Left renal cortex interstitium (tissue), 4 donors: ENCODE data around the gene CGAS. TPM values are rescaled to one million over a fixed set of nuclear protein-coding genes. Genes with fewer than 3 reads are reported as not detected.
"Not testable (repeated sequence)": the region's sequence is repeated elsewhere in the genome, so short reads cannot be mapped to it uniquely, and the experiment has no call there.

Source experiments
- DNase-seq, 4 donors: peaks; one replicate each; pipeline ENCODE4 v3.0.0-alpha.2; 2013; ENCODE audit warnings: low read depth in 4 of 4, low spot score in 2 of 4, missing footprints in 1 of 4
- polyA plus RNA-seq, 4 donors: library from polyadenylated mRNA; unstranded; fragments of 120-200 nt; gene quantifications; one replicate each; pipeline ENCODE4 v1.2.1, GENCODE V29; 2013; ENCODE audit not compliant: insufficient read length in 4 of 4

The CGAS gene
- polyA plus RNA-seq, 4 donors, result 2.9 to 3.8 (median 3.1) TPM

DNA sequence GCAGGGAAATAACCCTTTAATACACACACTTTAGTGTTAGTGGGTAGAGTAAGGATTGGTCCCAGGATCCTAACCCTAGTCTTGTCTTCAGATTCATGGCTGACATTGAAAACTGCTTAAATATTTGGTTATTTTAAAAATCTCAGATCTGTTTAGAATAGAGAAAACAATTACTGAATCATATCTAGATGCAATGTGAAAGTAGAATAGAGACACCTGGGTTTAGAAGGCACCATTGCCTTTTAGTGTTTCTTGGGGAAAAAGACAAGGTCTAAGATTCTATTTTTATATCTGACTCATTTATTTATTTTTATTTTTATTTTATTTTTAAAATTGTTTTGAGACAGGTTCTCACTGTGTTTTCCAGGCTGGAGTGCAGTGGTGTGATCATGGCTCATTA lies 51.4 kb downstream of the CGAS start:
- DNase-seq, result no peak

DNA sequence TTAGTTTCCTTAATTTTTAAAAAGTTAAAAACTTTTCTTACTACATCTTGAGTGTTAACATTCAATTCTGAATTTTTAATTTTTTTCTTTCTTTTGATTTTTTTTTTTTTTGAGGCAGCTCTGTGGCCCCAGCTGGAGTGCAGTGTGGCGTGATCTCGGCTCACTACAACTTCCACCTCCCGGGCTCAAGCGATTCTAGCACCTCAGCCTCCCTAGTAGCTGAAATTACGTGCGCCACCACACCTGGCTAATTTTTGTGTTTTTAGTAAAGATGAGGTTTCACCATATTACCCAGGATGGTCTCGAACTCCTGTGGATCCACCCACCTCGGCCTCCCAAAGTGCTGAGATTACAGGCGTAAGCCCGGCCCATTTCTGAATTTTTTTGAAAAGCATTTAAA lies 56.2 kb downstream of the CGAS start:
- no peak for DNase-seq

- no peak for DNase-seq
These were observed 57.3 kb downstream of the CGAS start, which contains the start of gene DDX43 for GRCh38 chr6:73394577-73395354. DDX43 (plus strand) TSS chr6:73394828; CDS start chr6:73394906, 78 bp downstream.

DNA sequence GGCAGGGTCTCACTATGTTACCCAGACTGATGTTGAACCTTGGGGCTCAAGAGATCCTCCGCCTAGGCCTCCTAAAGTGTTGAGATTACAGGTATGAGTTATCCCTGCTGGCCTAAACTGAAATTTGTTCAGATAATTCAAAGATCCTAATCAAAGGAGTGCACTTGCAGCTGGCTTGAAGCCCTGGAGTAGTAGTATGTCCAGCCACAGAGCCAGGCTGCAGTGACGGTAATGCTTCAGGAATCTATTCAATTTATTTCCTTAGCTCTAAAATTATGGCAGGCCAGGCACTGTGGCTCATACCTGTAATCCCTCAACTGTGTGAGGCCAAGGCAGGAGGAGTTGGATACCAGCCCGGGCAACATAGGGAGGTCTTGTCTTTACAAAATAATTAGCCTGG lies 58.8 kb downstream of the CGAS start:
- no peak for DNase-seq

- DNase-seq, result not testable (repeated sequence)
These were observed 59.9 kb downstream of the CGAS start for GRCh38 chr6:73392188-73392587.

DNA sequence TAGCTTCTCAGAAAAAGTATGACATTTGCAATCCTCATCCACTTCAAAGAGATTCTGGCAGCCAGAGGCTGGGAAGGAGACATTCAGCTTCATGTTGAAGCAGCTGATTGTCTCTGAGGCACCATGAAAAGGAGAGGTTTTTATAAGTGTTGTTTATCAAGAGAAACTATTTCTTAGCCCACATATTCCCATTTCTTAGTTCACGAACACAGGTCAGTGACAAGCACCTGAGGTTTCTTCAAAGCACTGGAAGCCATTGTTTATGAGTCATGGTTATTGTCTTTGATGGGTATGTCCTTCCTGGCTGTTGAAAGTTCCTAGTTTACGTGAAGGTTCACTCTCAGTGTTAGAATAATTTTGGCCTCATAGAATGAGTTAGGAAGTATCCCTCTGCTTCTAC lies 60.4 kb downstream of the CGAS start:
- no peak for DNase-seq

DNA sequence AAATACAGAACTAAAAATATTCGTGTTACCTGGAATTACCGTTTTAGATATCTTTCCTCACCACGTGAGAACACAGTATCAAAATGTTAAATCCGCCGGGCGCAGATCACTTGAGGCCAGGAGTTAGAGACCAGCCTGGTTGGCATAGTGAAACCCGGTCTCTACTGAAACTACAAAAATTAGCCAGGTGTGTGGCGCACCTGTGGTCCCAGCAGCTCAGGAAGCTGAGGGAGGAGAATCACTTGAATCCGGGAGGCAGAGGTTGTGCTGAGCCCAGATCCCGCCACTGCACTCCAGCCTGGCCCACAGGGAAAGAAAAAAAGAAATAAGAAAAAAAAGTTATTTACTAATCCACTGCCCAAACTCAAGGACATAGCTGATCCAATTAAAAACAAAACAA lies 62.2 kb downstream of the CGAS start:
- DNase-seq, result no peak

DNA sequence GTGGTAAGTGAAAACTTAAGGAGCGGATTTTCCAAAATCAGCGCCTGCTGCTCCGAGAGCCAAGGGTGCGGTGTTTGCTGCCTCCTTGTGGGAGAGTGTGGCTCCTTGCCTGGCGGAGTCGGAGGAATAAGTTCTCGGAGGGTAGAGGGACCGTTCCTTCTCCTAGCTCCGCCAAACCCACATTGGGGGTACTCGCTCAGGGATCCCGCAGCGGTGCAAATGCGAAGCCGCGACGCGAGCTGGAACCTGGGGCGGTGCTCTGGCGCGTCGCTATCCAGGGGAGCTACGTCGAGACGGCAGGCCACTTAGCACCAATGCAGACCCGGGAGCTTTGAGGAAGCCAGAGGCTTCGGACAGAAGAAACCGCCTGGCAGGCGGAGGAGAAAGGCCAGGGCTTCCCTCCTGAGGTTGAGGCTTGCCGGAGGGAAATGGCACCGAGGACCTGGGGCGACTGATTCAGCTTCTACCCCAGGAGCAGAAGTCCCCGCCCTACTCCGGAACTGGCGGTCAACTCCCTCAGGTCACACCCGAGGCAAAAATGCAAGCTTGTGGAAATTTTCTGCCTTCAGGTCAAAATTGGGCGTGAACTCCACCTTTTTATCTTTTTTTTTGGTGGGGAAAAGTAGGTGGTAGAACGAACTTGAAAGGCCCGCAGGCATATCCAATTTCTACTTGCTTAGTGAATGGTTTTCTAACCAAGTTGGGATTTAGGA lies 63.1 kb downstream of the CGAS start:
- DNase-seq, result peak; percentile 15 to 46 (median 32)

DNA sequence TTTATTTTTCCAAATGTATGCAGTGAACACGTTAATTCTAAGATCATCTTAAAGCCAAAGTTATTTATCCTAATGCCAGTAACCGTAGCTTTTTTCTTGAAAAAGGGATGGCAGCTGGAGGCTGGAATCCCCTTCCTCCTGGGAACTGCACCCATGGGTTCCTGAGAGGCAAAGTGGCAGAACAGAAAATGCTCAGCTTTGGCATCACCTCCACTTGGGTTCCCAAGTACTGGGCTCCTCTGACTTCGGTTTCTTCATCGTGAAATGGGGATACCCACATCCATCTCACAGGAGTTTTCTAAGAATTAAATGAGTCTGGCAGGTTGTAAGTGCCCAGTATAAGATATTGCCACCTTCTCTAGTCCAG lies 63.7 kb downstream of the CGAS start:
- no peak for DNase-seq

GRCh38 chr6:73382462-73383113 lies 69.5 kb downstream of the CGAS start:
- no peak for DNase-seq

DNA sequence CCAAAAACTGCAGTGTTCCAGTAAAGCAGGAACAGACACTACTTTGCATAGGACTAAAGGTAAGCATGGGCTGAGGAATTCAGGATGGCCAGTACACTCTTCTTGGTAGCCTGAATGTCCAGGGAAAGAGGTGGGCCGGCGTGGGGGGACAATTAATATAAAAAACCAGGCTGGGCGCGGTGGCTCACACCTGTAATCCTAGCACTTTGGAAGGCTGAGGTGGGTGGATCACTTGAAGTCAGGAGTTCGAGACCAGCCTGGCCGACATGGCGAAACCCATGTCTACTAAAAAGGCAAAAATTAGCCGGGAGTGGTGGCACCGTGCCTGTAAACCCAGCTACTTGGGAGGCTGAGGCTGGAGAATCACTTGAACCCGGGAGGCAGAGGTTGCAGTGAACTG lies 70.6 kb downstream of the CGAS start:
- not testable (repeated sequence) for DNase-seq

DNA sequence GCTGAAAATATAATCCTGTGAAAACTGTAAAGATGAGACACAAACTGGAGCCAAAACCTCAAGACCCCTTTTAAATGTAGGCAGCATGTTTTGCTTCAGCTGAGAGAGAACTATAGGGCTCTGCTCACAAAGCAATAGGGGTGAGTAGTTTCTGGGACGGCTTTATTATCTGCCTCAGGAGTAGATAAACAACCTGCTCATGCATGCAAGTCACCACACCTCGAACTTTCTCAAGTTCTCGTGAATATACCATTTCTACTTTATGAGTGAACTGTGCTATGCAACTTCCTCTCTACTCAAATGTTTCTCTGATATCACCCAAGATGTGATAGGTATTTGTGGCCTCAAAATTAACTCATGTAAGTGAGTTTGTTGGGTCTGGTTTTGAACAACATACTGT lies 74.9 kb downstream of the CGAS start:
- DNase-seq, result no peak

GRCh38 chr6:73375216-73375615 lies 76.9 kb downstream of the CGAS start:
- DNase-seq, result no peak

Other genes with a start within 250 kb of the CGAS start
- under 1 TPM in 2 of 4 donors, not detected in 2; 0.30 to 0.32 TPM for gene KHDC1L, start 226.8 kb downstream of the CGAS start, polyA plus RNA-seq
- 10 to 100 TPM in 1 of 4 donors, 1 to 10 TPM in 3; 6.9 to 12.0 (median 9.6) TPM for gene KHDC1, start 189.1 kb downstream of the CGAS start, polyA plus RNA-seq
- under 1 TPM in 1 of 4 donors, not detected in 3; 0.22 TPM for gene DPPA5, start 98.0 kb downstream of the CGAS start, polyA plus RNA-seq
- under 1 TPM in 3 of 4 donors, not detected in 1; 0.13 to 0.14 (median 0.13) TPM for gene KHDC3L, start 89.6 kb downstream of the CGAS start, polyA plus RNA-seq
- under 1 TPM in 3 of 4 donors, not detected in 1; 0.21 to 0.37 (median 0.21) TPM for gene OOEP, start 82.4 kb downstream of the CGAS start, polyA plus RNA-seq
- gene DDX43, start 57.5 kb downstream of the CGAS start, polyA plus RNA-seq, result 1 to 10 TPM in 1 of 4 donors, under 1 TPM in 3; 0.47 to 1.6 (median 0.82) TPM
- 10 to 100 TPM; 30.2 to 38.1 (median 31.4) TPM for gene MTO1, start 9.4 kb upstream of the CGAS start, polyA plus RNA-seq
- over 10,000 TPM; 17,301 to 23,089 (median 19,467) TPM for gene EEF1A1, start 68.7 kb upstream of the CGAS start, polyA plus RNA-seq
- 10 to 100 TPM; 17.7 to 20.3 (median 18.9) TPM for gene SLC17A5, start 201.7 kb upstream of the CGAS start, polyA plus RNA-seq
- gene CD109, start 243.9 kb upstream of the CGAS start, polyA plus RNA-seq, result 10 to 100 TPM; 11.1 to 15.5 (median 12.8) TPM